Upper lobe of left lung (tissue), 6 donors: ENCODE measurements around the gene C1S. TPM values are rescaled to one million over a fixed set of nuclear protein-coding genes. Genes with fewer than 3 reads are reported as not detected.

Experiments
- ATAC-seq, 2 donors: fragments of 200-7000 bp; cut with Tn5 transposase; one replicate each; pipeline ENCODE4 v1.9.1; 2022; ENCODE audit warnings: mild to moderate bottlenecking in 2 of 2, moderate library complexity in 2 of 2; ENCODE audit not compliant: low FRiP score in 2 of 2
- DNase-seq, 2 donors: peaks; one replicate each; pipeline ENCODE4 v3.0.0-alpha.2; 2019 to 2020
- H3K27ac ChIP-seq, 4 donors: fragments of 200-600 bp; sonication (generic); one replicate each; pipeline ENCODE4 v1.5.1; 2016 to 2019
- H3K27me3 ChIP-seq, 4 donors: fragments of 200-600 bp; sonication (generic); one replicate each; pipeline ENCODE4 v1.5.1; 2017 to 2019
- H3K36me3 ChIP-seq, 4 donors: fragments of 200-600 bp; sonication (generic); one replicate each; pipeline ENCODE4 v1.5.1; 2016 to 2019
- H3K4me1 ChIP-seq, 4 donors: fragments of 200-600 bp; sonication (generic); one replicate each; pipeline ENCODE4 v1.5.1; 2018 to 2019
- H3K4me3 ChIP-seq, 4 donors: fragments of 200-600 bp; sonication (generic); one replicate each; pipeline ENCODE4 v1.5.1; 2017 to 2019; ENCODE audit warnings: mild to moderate bottlenecking in 2 of 4, moderate library complexity in 1 of 4
- H3K9me3 ChIP-seq, 4 donors: fragments of 200-600 bp; sonication (generic); one replicate each; pipeline ENCODE4 v1.5.1; 2018 to 2019
- EP300 ChIP-seq, 4 donors: sonication (generic); formaldehyde crosslinking; IDR thresholded peaks; one replicate each; pipeline ENCODE4 v1.5.1; 2017; ENCODE audit warnings: antibody characterized with exemption in 4 of 4, control low read depth in 2 of 4
- POLR2A ChIP-seq, 4 donors: fragments of 450-650 bp; IDR thresholded peaks; one replicate each; pipeline ENCODE4 v1.5.1; 2016 to 2017; ENCODE audit warnings: antibody characterized with exemption in 4 of 4, mild to moderate bottlenecking in 2 of 4
- POLR2AphosphoS5 ChIP-seq, 2 donors: sonication (generic); formaldehyde crosslinking; IDR thresholded peaks; one replicate each; pipeline ENCODE4 v1.5.1; 2017; ENCODE audit warnings: antibody characterized with exemption in 2 of 2
- WGBS, 2 donors: methylation state at CpG; one replicate each; pipeline ENCODE4 v1.1.5; 2017 to 2018; 5-methylcytosine and 5-hydroxymethylcytosine counted together
- total RNA-seq, 6 donors: library from RNA; depleted of rRNA in 4 of 6; stranded (reverse); fragments of >200 nt in 4 of 6; gene quantifications; one replicate each; pipeline versions ENCODE4 v1.1.0 to v1.2.1, GENCODE V29; 2016 to 2021
- TF ChIP-seq, protein P1 (sequence below), 6 experiments: fragments of 450-650 bp in 4 of 6; fragments of 200-600 bp in 2 of 6; sonication (generic) in 2 of 6; IDR thresholded peaks; one replicate each; pipeline ENCODE4 v1.5.1; 2016 to 2019; ENCODE audit warnings: antibody characterized with exemption in 6 of 6
- donor health status: DM: no; HTN: no; CAD: no; lungs with moderate emphysema.
- donor health status: DM: no; HTN: yes; CAD: no; lungs with severe emphysema.

Gene C1S
- total RNA-seq, 6 donors from 2014 or later = 146 to 338 (median 208) TPM

DNA sequence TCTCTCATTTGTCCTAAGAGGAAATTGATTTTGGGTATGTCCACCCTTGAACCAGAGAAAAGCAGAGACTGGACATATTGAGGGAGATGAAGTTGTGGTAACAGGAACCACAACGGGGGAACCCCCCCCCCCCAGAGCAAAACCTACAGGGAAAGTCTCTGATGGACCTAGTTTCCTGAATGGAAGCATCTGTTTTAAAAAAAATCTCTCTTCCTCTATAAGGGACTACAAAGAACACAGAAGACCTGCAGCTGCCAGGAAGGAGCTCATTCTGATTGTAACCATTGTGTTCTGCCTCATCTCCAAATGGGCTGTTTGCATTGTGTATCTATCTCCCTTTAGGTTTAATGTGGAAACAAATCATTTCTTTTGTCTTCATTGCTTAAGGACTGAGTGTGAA lies 13.4 kb downstream of the C1S start:
- WGBS, 2 donors = 38% methylated on average over 1 of the region's 1 CpG
- ATAC-seq (no peak), DNase-seq (no peak)
- no peaks in the 10 kb centered on the region for H3K27me3 ChIP-seq
- no peak overlapping the region for H3K27ac ChIP-seq
- peaks cover 0 to 5% (median 2%) of the 10 kb centered on the region in 4 donors for H3K4me1 ChIP-seq
- no peaks in the 10 kb centered on the region for H3K9me3 ChIP-seq
- H3K4me3 ChIP-seq = no peak overlapping the region
- peaks cover 0 to 10% (median 0%) of the 10 kb centered on the region in 4 donors for H3K36me3 ChIP-seq
- no peak for TF ChIP-seq POLR2A (IDR thresholded peaks at IDR 0.05)
- TF ChIP-seq POLR2AphosphoS5 (IDR thresholded peaks at IDR 0.05) = no peak
- TF ChIP-seq, protein P1, sequence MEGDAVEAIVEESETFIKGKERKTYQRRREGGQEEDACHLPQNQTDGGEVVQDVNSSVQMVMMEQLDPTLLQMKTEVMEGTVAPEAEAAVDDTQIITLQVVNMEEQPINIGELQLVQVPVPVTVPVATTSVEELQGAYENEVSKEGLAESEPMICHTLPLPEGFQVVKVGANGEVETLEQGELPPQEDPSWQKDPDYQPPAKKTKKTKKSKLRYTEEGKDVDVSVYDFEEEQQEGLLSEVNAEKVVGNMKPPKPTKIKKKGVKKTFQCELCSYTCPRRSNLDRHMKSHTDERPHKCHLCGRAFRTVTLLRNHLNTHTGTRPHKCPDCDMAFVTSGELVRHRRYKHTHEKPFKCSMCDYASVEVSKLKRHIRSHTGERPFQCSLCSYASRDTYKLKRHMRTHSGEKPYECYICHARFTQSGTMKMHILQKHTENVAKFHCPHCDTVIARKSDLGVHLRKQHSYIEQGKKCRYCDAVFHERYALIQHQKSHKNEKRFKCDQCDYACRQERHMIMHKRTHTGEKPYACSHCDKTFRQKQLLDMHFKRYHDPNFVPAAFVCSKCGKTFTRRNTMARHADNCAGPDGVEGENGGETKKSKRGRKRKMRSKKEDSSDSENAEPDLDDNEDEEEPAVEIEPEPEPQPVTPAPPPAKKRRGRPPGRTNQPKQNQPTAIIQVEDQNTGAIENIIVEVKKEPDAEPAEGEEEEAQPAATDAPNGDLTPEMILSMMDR (IDR thresholded peaks at IDR 0.05) = no peak
- TF ChIP-seq EP300 (IDR thresholded peaks at IDR 0.05) = no peak

DNA sequence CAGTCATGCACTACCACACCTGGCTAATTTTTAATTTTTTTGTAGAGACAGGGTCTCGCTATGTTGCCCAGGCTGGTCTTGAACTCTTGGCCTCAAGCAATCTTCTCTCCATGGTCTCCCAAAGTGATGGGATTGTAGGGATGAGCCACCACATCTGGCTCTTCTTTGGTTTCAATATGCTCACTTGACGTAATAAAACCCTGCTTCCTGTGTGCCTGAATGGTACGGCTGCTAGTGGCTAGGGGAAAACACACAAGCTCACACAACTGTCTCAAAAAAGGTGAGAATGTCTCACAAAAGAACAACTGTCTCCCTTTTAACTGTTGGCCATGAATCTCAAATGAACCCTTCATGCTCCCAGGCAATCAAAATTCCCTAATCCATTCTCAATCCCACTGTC lies 15.0 kb downstream of the C1S start:
- no peaks in the 10 kb centered on the region for H3K9me3 ChIP-seq
- no peak overlapping the region for H3K27ac ChIP-seq
- no peak for DNase-seq
- H3K4me3 ChIP-seq = no peak overlapping the region
- H3K27me3 ChIP-seq = no peaks in the 10 kb centered on the region
- H3K4me1 ChIP-seq = peaks cover 0 to 14% (median 7%) of the 10 kb centered on the region in 4 donors
- 72 to 76% methylated on average over 3 of the region's 3 CpGs for WGBS, 2 donors
- TF ChIP-seq EP300 (IDR thresholded peaks at IDR 0.05) = no peak
- TF ChIP-seq POLR2A (IDR thresholded peaks at IDR 0.05) = no peak
- no peak for TF ChIP-seq POLR2AphosphoS5 (IDR thresholded peaks at IDR 0.05)
- TF ChIP-seq, protein P1 (IDR thresholded peaks at IDR 0.05) = no peak
- H3K36me3 ChIP-seq = peaks cover 0 to 2% (median 0%) of the 10 kb centered on the region in 4 donors
- ATAC-seq = no peak

DNA sequence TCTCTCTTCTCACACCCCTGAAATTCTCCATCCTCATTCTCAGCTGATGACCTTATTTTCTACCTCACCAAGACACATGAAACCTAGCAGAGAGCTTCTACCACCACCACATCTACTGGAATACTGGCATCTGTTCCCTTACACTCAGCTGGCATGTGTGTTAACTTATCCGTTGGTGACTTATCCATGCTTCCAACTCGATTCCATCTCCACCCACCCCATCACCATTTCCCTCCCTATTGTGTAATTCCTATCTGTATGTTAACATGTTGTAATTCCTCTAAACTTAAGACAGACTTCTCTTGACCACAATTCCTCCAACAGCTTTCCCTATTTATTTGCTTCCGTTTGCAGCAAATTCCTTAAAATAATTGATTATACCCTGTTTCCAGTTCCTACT lies 15.4 kb downstream of the C1S start:
- DNase-seq (no peak), ATAC-seq (peak in 1 of 2 donors; percentile 52)
- peaks cover 0 to 14% (median 7%) of the 10 kb centered on the region in 4 donors for H3K4me1 ChIP-seq
- no peaks in the 10 kb centered on the region for H3K27me3 ChIP-seq
- H3K27ac ChIP-seq = no peak overlapping the region
- WGBS, 2 donors = 56 to 62% methylated on average over 3 of the region's 3 CpGs
- peaks cover 0 to 5% (median 0%) of the 10 kb centered on the region in 4 donors for H3K36me3 ChIP-seq
- TF ChIP-seq POLR2AphosphoS5 (IDR thresholded peaks at IDR 0.05) (no peak), EP300 (IDR thresholded peaks at IDR 0.05) (no peak), POLR2A (IDR thresholded peaks at IDR 0.05) (no peak)
- TF ChIP-seq, protein P1 (IDR thresholded peaks at IDR 0.05) = no peak
- H3K4me3 ChIP-seq = no peak overlapping the region
- H3K9me3 ChIP-seq = no peaks in the 10 kb centered on the region

DNA sequence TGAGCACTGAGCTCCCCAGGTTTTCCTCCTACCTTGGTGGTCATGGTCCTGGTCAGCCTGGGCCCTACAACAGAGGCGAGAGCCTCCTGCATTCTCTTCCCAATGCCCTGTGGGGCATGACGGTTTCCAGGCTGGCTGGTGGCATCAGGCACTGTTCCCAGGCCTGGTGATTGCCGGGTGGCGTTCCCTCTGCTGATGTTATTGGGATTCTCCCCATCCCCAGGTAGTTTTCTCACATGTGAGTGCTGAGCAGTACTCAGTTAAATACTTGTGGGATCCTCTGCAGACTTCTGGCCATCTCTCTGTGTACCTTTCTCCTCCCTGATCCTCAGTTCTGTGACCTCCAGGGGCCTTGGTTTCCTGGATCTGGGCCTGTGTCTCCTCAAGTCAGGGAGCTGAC lies 16.0 kb downstream of the C1S start:
- H3K27ac ChIP-seq = no peak overlapping the region

More for the DNA sequence above, 16.0 kb downstream of the C1S start:
- H3K27me3 ChIP-seq = no peaks in the 10 kb centered on the region
- no peak overlapping the region for H3K4me3 ChIP-seq
- H3K4me1 ChIP-seq = peaks cover 0 to 14% (median 7%) of the 10 kb centered on the region in 4 donors
- TF ChIP-seq EP300 (IDR thresholded peaks at IDR 0.05) (no peak), POLR2AphosphoS5 (IDR thresholded peaks at IDR 0.05) (no peak), POLR2A (IDR thresholded peaks at IDR 0.05) (no peak)
- TF ChIP-seq, protein P1 (IDR thresholded peaks at IDR 0.05) = no peak
- DNase-seq (no peak), ATAC-seq (no peak)
- H3K9me3 ChIP-seq = no peaks in the 10 kb centered on the region
- peaks cover 0 to 11% (median 0%) of the 10 kb centered on the region in 4 donors for H3K36me3 ChIP-seq
- WGBS, 2 donors = 91 to 94% methylated on average over 4 of the region's 4 CpGs
